Subcutaneous adipose tissue (tissue), 4 donors: ENCODE measurements around the gene HOTAIR. TPM values are rescaled to one million over a fixed set of nuclear protein-coding genes. Genes with fewer than 3 reads are reported as not detected.

Experiments
- CTCF ChIP-seq: fragments of 450-650 bp; IDR thresholded peaks from one replicate; pipeline ENCODE4 v1.5.1; 2016; ENCODE audit warnings: low read depth, mild to moderate bottlenecking, control low read depth, antibody characterized with exemption, moderate library complexity
- total RNA-seq, 4 donors: library from RNA; depleted of rRNA; stranded (reverse); fragments of >200 nt; gene quantifications; one replicate each; pipeline ENCODE4 v1.1.0, GENCODE V29; 2016

The HOTAIR gene
- total RNA-seq, 4 donors from 2014 or later: 0.34 to 3.4 (median 0.61) TPM

- no peak for TF ChIP-seq CTCF
These were observed 17.7 kb upstream of the HOTAIR start for GRCh38 chr12:53992377-53992889.

- no peak for TF ChIP-seq CTCF
These were observed 16.3 kb upstream of the HOTAIR start for GRCh38 chr12:53991077-53991460.

- no peak for TF ChIP-seq CTCF
These were observed 15.7 kb upstream of the HOTAIR start for GRCh38 chr12:53990311-53991076.

GRCh38 chr12:53989227-53990113, 14.7 kb upstream of the HOTAIR start:
- TF ChIP-seq CTCF: no peak

- no peak for TF ChIP-seq CTCF
These were observed 13.9 kb upstream of the HOTAIR start for GRCh38 chr12:53988541-53989226.

- no peak for TF ChIP-seq CTCF
These were observed 13.1 kb upstream of the HOTAIR start for GRCh38 chr12:53987787-53988230.
